Esophagus muscularis mucosa (tissue), 4 donors: ENCODE measurements around the gene MPHOSPH8. TPM values are rescaled to one million over a fixed set of nuclear protein-coding genes. Genes with fewer than 3 reads are reported as not detected.

Source experiments
- DNase-seq: peaks from one replicate; pipeline ENCODE4 v3.0.0-alpha.2; 2017; ENCODE audit errors: extremely low spot score
- H3K27ac ChIP-seq, 4 donors: fragments of 200-600 bp; sonication (generic); replicated peaks in 1 of 4; 1 replicate in 3 of 4; 2 replicates in 1 of 4; pipeline ENCODE4 v1.5.1; 2016 to 2019; ENCODE audit warnings: mild to moderate bottlenecking in 1 of 4
- H3K27me3 ChIP-seq, 4 donors: fragments of 200-600 bp; sonication (generic); one replicate each; pipeline versions ENCODE4 v1.5.1 to v1.6.0; 2016 to 2019
- H3K36me3 ChIP-seq, 4 donors: fragments of 200-600 bp; sonication (generic); one replicate each; pipeline ENCODE4 v1.5.1; 2016 to 2019
- H3K4me1 ChIP-seq, 4 donors: fragments of 200-600 bp; sonication (generic); one replicate each; pipeline ENCODE4 v1.5.1; 2016 to 2019
- H3K4me3 ChIP-seq, 4 donors: fragments of 200-600 bp; sonication (generic); 1 replicate in 2 of 4; 2 replicates in 2 of 4; pipeline ENCODE4 v1.5.1; 2016 to 2019; ENCODE audit warnings: mild to moderate bottlenecking in 4 of 4, moderate library complexity in 1 of 4
- H3K9me3 ChIP-seq, 4 donors: fragments of 200-600 bp; sonication (generic); 1 replicate in 3 of 4; 2 replicates in 1 of 4; pipeline ENCODE4 v1.5.1; 2016 to 2019
- CTCF ChIP-seq, 3 experiments: fragments of 200-600 bp in 2 of 3; fragments of 450-650 bp in 1 of 3; sonication (generic) in 2 of 3; IDR thresholded peaks; one replicate each; pipeline ENCODE4 v1.5.1; 2017 to 2019; ENCODE audit warnings: antibody characterized with exemption in 3 of 3, mild to moderate bottlenecking in 2 of 3, moderate library complexity in 1 of 3
- EP300 ChIP-seq: sonication (generic); formaldehyde crosslinking; IDR thresholded peaks from one replicate; pipeline ENCODE4 v1.6.1; 2017; ENCODE audit warnings: antibody characterized with exemption
- POLR2A ChIP-seq: fragments of 450-650 bp; IDR thresholded peaks from one replicate; pipeline ENCODE4 v1.6.1; 2017; ENCODE audit warnings: antibody characterized with exemption, moderate library complexity, mild to moderate bottlenecking, low read depth
- POLR2AphosphoS5 ChIP-seq, 2 donors: sonication (generic); formaldehyde crosslinking; IDR thresholded peaks; one replicate each; pipeline ENCODE4 v1.6.1; 2017; ENCODE audit warnings: antibody characterized with exemption in 2 of 2
- WGBS: methylation state at CpG from one replicate; pipeline ENCODE4 v1.1.5; 2018; 5-methylcytosine and 5-hydroxymethylcytosine counted together
- intact Hi-C: fragments of 100-400 bp; cut with DNase I; formaldehyde crosslinking; loops from one replicate; pipeline ENCODE4 v1.15.1; 2023
- total RNA-seq, 4 donors: library from RNA; depleted of rRNA; stranded (reverse); fragments of >200 nt; gene quantifications; one replicate each; pipeline versions ENCODE4 v1.1.0 to v1.2.1, GENCODE V29; 2016

The MPHOSPH8 gene
- total RNA-seq, 4 donors from 2014 or later = 34.1 to 40.3 (median 39.0) TPM

GRCh38 chr13:19606152-19606551 lies 27.3 kb upstream of the MPHOSPH8 start:
- intact Hi-C loops = no loop called here
- no peak for TF ChIP-seq POLR2A
- TF ChIP-seq CTCF (IDR thresholded peaks at IDR 0.05) = no peak
- TF ChIP-seq POLR2AphosphoS5 (IDR thresholded peaks at IDR 0.05) = no peak
- no peak for TF ChIP-seq EP300
- H3K4me3 ChIP-seq = no peak overlapping the region
- peaks cover 0 to 36% (median 9%) of the 10 kb centered on the region in 4 donors for H3K27me3 ChIP-seq
- no peak for DNase-seq
- H3K4me1 ChIP-seq = peaks cover 0 to 17% (median 15%) of the 10 kb centered on the region in 4 donors
- H3K36me3 ChIP-seq = no peaks in the 10 kb centered on the region
- H3K9me3 ChIP-seq = no peaks in the 10 kb centered on the region
- H3K27ac ChIP-seq = no peak overlapping the region

GRCh38 chr13:19606737-19607136 lies 26.7 kb upstream of the MPHOSPH8 start:
- Histone ChIP-seq H3K36me3 (no peaks in the 10 kb centered on the region), H3K27me3 (peaks cover 0 to 30% (median 6%) of the 10 kb centered on the region in 4 donors), H3K4me3 (no peak overlapping the region), H3K4me1 (peaks cover 0 to 12% (median 11%) of the 10 kb centered on the region in 4 donors), H3K9me3 (no peaks in the 10 kb centered on the region), H3K27ac (no peak overlapping the region)
- TF ChIP-seq EP300 (no peak), CTCF (IDR thresholded peaks at IDR 0.05) (no peak), POLR2AphosphoS5 (IDR thresholded peaks at IDR 0.05) (no peak), POLR2A (no peak)
- no peak for DNase-seq
- WGBS = 88% methylated on average over 2 of the region's 2 CpGs
- intact Hi-C loops = no loop called here

- no peak for DNase-seq
- Histone ChIP-seq H3K36me3 (no peaks in the 10 kb centered on the region), H3K27ac (no peak overlapping the region), H3K27me3 (peaks cover 0 to 22% (median 3%) of the 10 kb centered on the region in 4 donors), H3K9me3 (no peaks in the 10 kb centered on the region), H3K4me3 (no peak overlapping the region), H3K4me1 (peaks cover 0 to 3% (median 2%) of the 10 kb centered on the region in 4 donors)
- intact Hi-C loops = no loop called here
- no peak for TF ChIP-seq CTCF (IDR thresholded peaks at IDR 0.05)
- no peak for TF ChIP-seq POLR2A
- no peak for TF ChIP-seq EP300
- TF ChIP-seq POLR2AphosphoS5 (IDR thresholded peaks at IDR 0.05) = no peak
- 95% methylated on average over 10 of the region's 10 CpGs for WGBS
Observed at GRCh38 chr13:19607523-19608078, 25.9 kb upstream of the MPHOSPH8 start.

- no peak overlapping the region for H3K4me3 ChIP-seq
- WGBS = 85% methylated on average over 4 of the region's 4 CpGs
- TF ChIP-seq POLR2A = no peak
- TF ChIP-seq EP300 = no peak
- TF ChIP-seq POLR2AphosphoS5 (IDR thresholded peaks at IDR 0.05) = no peak
- TF ChIP-seq CTCF (IDR thresholded peaks at IDR 0.05) = peak in 1 of 3 experiments; percentile 15
- H3K27me3 ChIP-seq = no peaks in the 10 kb centered on the region
- H3K4me1 ChIP-seq = no peaks in the 10 kb centered on the region
- H3K36me3 ChIP-seq = no peaks in the 10 kb centered on the region
- DNase-seq = no peak
- peaks cover 0 to 6% (median 0%) of the 10 kb centered on the region in 4 donors for H3K9me3 ChIP-seq
- H3K27ac ChIP-seq = no peak overlapping the region
- intact Hi-C loops = no loop called here
Observed at GRCh38 chr13:19618977-19619376, 14.5 kb upstream of the MPHOSPH8 start.

- Histone ChIP-seq H3K4me3 (no peak overlapping the region), H3K9me3 (peaks cover 0 to 6% (median 0%) of the 10 kb centered on the region in 4 donors), H3K27me3 (no peaks in the 10 kb centered on the region), H3K27ac (no peak overlapping the region), H3K4me1 (no peaks in the 10 kb centered on the region), H3K36me3 (no peaks in the 10 kb centered on the region)
- 61% methylated on average over 3 of the region's 3 CpGs for WGBS
- intact Hi-C loops = no loop called here
- no peak for DNase-seq
- TF ChIP-seq POLR2AphosphoS5 (IDR thresholded peaks at IDR 0.05) (no peak), POLR2A (no peak)
Observed at GRCh38 chr13:19622193-19622592, 11.3 kb upstream of the MPHOSPH8 start.
